M059J (cell line): Measurements from ENCODE around the gene METAP1. TPM values are rescaled to one million over a fixed set of nuclear protein-coding genes. Genes with fewer than 3 reads are reported as not detected.
"Not testable (repeated sequence)": the region's sequence is repeated elsewhere in the genome, so short reads cannot be mapped to it uniquely, and the experiment has no call there.

ENCODE experiments used
- DNase-seq: peaks from one replicate; pipeline ENCODE4 v3.0.0-alpha.2; 2012; ENCODE audit warnings: low read depth
- total RNA-seq: library from RNA; depleted of rRNA; stranded (reverse); fragments of >200 nt; shearing (Covaris generic); gene quantifications from 2 replicates; pipeline ENCODE4 v1.2.3, GENCODE V29; 2014

The METAP1 gene
- total RNA-seq, 1 experiment from 2014 or later = 55.8 TPM

- DNase-seq = no peak
These were observed 62.7 kb downstream of the METAP1 start for GRCh38 chr4:99058228-99058627.

GRCh38 chr4:99059550-99059949, 64.0 kb downstream of the METAP1 start:
- peak; percentile 16 for DNase-seq

GRCh38 chr4:99061048-99061700, 65.7 kb downstream of the METAP1 start:
- DNase-seq = no peak

GRCh38 chr4:99062120-99062519, 66.6 kb downstream of the METAP1 start:
- DNase-seq = peak; percentile 2

GRCh38 chr4:99065521-99065920, 70.0 kb downstream of the METAP1 start:
- not testable (repeated sequence) for DNase-seq

GRCh38 chr4:99067617-99068016, 72.1 kb downstream of the METAP1 start:
- DNase-seq = no peak

- no peak for DNase-seq
These were observed 75.6 kb downstream of the METAP1 start for GRCh38 chr4:99071159-99071558.

GRCh38 chr4:99074816-99075215, 79.3 kb downstream of the METAP1 start:
- no peak for DNase-seq

GRCh38 chr4:99076292-99076976, 80.9 kb downstream of the METAP1 start:
- DNase-seq = no peak

- DNase-seq = no peak
These were observed 81.7 kb downstream of the METAP1 start for GRCh38 chr4:99077177-99077576.

- DNase-seq = no peak
These were observed 82.8 kb downstream of the METAP1 start for GRCh38 chr4:99078336-99078735.

GRCh38 chr4:99078931-99079624, 83.6 kb downstream of the METAP1 start:
- no peak for DNase-seq

GRCh38 chr4:99079625-99080295, 84.2 kb downstream of the METAP1 start:
- DNase-seq = no peak

GRCh38 chr4:99080869-99081268, 85.3 kb downstream of the METAP1 start:
- not testable (repeated sequence) for DNase-seq

GRCh38 chr4:99082192-99082591, 86.7 kb downstream of the METAP1 start:
- DNase-seq = no peak

- DNase-seq = no peak
These were observed 89.1 kb downstream of the METAP1 start for GRCh38 chr4:99084595-99084994.

GRCh38 chr4:99088023-99088449, 92.5 kb downstream of the METAP1 start:
- DNase-seq = peak; percentile 61

- peak; percentile 71 for DNase-seq
These were observed 93.2 kb downstream of the METAP1 start, which contains the start of gene ADH5 for GRCh38 chr4:99088481-99089365. ADH5 (minus strand) TSS chr4:99088788; CDS start chr4:99088700, 88 bp downstream.

GRCh38 chr4:99090481-99091215, 95.1 kb downstream of the METAP1 start:
- DNase-seq = no peak

GRCh38 chr4:99091216-99091575, 95.7 kb downstream of the METAP1 start:
- DNase-seq = no peak
